WTC11 (cell line): ENCODE results near the gene ACOXL. TPM values are rescaled to one million over a fixed set of nuclear protein-coding genes. Genes with fewer than 3 reads are reported as not detected.

ENCODE experiments used
- ATAC-seq: fragments of 200-7000 bp; cut with Tn5 transposase; 2 replicates; pipeline ENCODE4 v1.10.0; 2021; ENCODE audit warnings: mild to moderate bottlenecking, moderate library complexity
- CTCF ChIA-PET: fragments of 300-600 bp; sonication (Branson Sonifier 250); formaldehyde crosslinking; loops from one replicate; lab custom pipeline; 2021; ENCODE audit warnings: antibody characterized with exemption; lab: Charles Lee
- POLR2A ChIA-PET: fragments of 350-600 bp; sonication (Branson Sonifier 250); formaldehyde crosslinking; loops from one replicate; lab custom pipeline; 2021; ENCODE audit warnings: antibody characterized with exemption; lab: Charles Lee
- DNase-seq: peaks from one replicate; pipeline ENCODE4 v3.0.0; 2021; ENCODE audit warnings: low spot score
- H3K27ac Mint-ChIP-seq: 2 replicates; pipeline ENCODE4 v1.8.0; 2021; ENCODE audit warnings: mixed read lengths
- H3K27me3 Mint-ChIP-seq: 2 replicates; pipeline ENCODE4 v1.8.0; 2021; ENCODE audit warnings: low read depth, mild to moderate bottlenecking, moderate library complexity, mixed read lengths
- H3K36me3 Mint-ChIP-seq: 2 replicates; pipeline ENCODE4 v1.8.0; 2021; ENCODE audit warnings: mixed read lengths
- H3K4me1 Mint-ChIP-seq: 2 replicates; pipeline ENCODE4 v1.8.0; 2022; ENCODE audit warnings: mixed read lengths
- H3K4me3 Mint-ChIP-seq: 2 replicates; pipeline ENCODE4 v1.8.0; 2021; ENCODE audit warnings: mild to moderate bottlenecking, moderate library complexity, mixed read lengths
- H3K9me3 Mint-ChIP-seq: 2 replicates; pipeline ENCODE4 v1.8.0; 2021; ENCODE audit warnings: mixed read lengths
- CBFB ChIP-seq: sonication (generic); formaldehyde crosslinking; IDR thresholded peaks from 2 replicates; pipeline ENCODE4 v1.8.1; 2022; ENCODE audit warnings: mild to moderate bottlenecking, low read depth, missing genetic modification reagents
- CREB1 ChIP-seq: sonication (generic); formaldehyde crosslinking; IDR thresholded peaks from 2 replicates; pipeline ENCODE4 v1.8.0; 2023; ENCODE audit warnings: mild to moderate bottlenecking, missing genetic modification reagents
- CREM ChIP-seq: sonication (generic); formaldehyde crosslinking; IDR thresholded peaks from 2 replicates; pipeline ENCODE4 v1.8.1; 2022; ENCODE audit warnings: mild to moderate bottlenecking, missing genetic modification reagents, moderate library complexity
- ESRRA ChIP-seq: sonication (generic); formaldehyde crosslinking; IDR thresholded peaks from 2 replicates; pipeline ENCODE4 v1.8.1; 2022; ENCODE audit warnings: mild to moderate bottlenecking, missing genetic modification reagents, borderline replicate concordance
- ETV6 ChIP-seq: sonication (generic); formaldehyde crosslinking; IDR thresholded peaks from 2 replicates; pipeline ENCODE4 v1.8.1; 2022; ENCODE audit warnings: mild to moderate bottlenecking, missing genetic modification reagents
- FOXJ3 ChIP-seq: sonication (generic); formaldehyde crosslinking; IDR thresholded peaks from 2 replicates; pipeline ENCODE4 v1.9.0; 2021; ENCODE audit warnings: missing genetic modification reagents, mild to moderate bottlenecking, borderline replicate concordance
- GRHL2 ChIP-seq: fragments of 250-450 bp; sonication (Bioruptor Pico); IDR thresholded peaks from 2 replicates; pipeline ENCODE4 v1.8.0; 2022; ENCODE audit warnings: mild to moderate bottlenecking, moderate library complexity; ENCODE audit not compliant: insufficient replicate concordance, severe bottlenecking
- GTF2I ChIP-seq: fragments of 250-450 bp; sonication (Bioruptor Pico); conservative IDR thresholded peaks from 2 replicates; pipeline ENCODE4 v1.4.0; 2021; ENCODE audit warnings: mild to moderate bottlenecking
- HMGA2 ChIP-seq: fragments of 250-450 bp; sonication (Bioruptor Pico); IDR thresholded peaks from 2 replicates; pipeline ENCODE4 v1.4.0; 2021; ENCODE audit warnings: mild to moderate bottlenecking, moderate library complexity
- MXD4 ChIP-seq: fragments of 250-450 bp; sonication (Bioruptor Pico); IDR thresholded peaks from 2 replicates; pipeline ENCODE4 v1.8.0; 2021; ENCODE audit warnings: mild to moderate bottlenecking, moderate library complexity, borderline replicate concordance
- NFATC4 ChIP-seq: fragments of 250-450 bp; sonication (Bioruptor Pico); IDR thresholded peaks from 2 replicates; pipeline ENCODE4 v1.9.0; 2021; ENCODE audit warnings: mild to moderate bottlenecking
- SMAD4 ChIP-seq: sonication (generic); formaldehyde crosslinking; IDR thresholded peaks from 2 replicates; pipeline ENCODE4 v1.8.0; 2022; ENCODE audit warnings: mild to moderate bottlenecking, missing genetic modification reagents
- ZNF232 ChIP-seq: sonication (generic); formaldehyde crosslinking; IDR thresholded peaks from 2 replicates; pipeline ENCODE4 v1.8.0; 2022; ENCODE audit warnings: mild to moderate bottlenecking, missing genetic modification reagents
- ZNF416 ChIP-seq: fragments of 250-450 bp; sonication (Bioruptor Pico); IDR thresholded peaks from 2 replicates; pipeline ENCODE4 v1.9.0; 2021; ENCODE audit warnings: mild to moderate bottlenecking, inconsistent platforms
- total RNA-seq: library from RNA; stranded (reverse); gene quantifications from 3 replicates; pipeline ENCODE4 v1.2.3, GENCODE V29; 2021
- TF ChIP-seq, protein P1 (sequence below): sonication (generic); formaldehyde crosslinking; IDR thresholded peaks from 2 replicates; pipeline ENCODE4 v1.8.0; 2022; ENCODE audit warnings: mild to moderate bottlenecking, missing genetic modification reagents
- TF ChIP-seq, protein P2 (sequence below): sonication (generic); formaldehyde crosslinking; IDR thresholded peaks from 2 replicates; pipeline ENCODE4 v1.8.1; 2022; ENCODE audit warnings: low read depth, missing genetic modification reagents, borderline replicate concordance
- TF ChIP-seq, protein P3 (sequence below): sonication (generic); formaldehyde crosslinking; IDR thresholded peaks from 2 replicates; pipeline ENCODE4 v1.8.0; 2022; ENCODE audit warnings: mild to moderate bottlenecking, missing genetic modification reagents
- TF ChIP-seq, protein P4 (sequence below): sonication (generic); formaldehyde crosslinking; IDR thresholded peaks from 2 replicates; pipeline ENCODE4 v1.8.1; 2022; ENCODE audit warnings: low read depth, mild to moderate bottlenecking, moderate library complexity, missing genetic modification reagents, borderline replicate concordance
- TF ChIP-seq, protein P5 (sequence below): fragments of 250-450 bp; sonication (Bioruptor Pico); IDR thresholded peaks from 2 replicates; pipeline ENCODE4 v1.9.0; 2021; ENCODE audit warnings: mild to moderate bottlenecking
- TF ChIP-seq, protein P6 (sequence below): sonication (generic); formaldehyde crosslinking; IDR thresholded peaks from 2 replicates; pipeline ENCODE4 v1.8.1; 2023; ENCODE audit warnings: mild to moderate bottlenecking, missing genetic modification reagents
- TF ChIP-seq, protein P7 (sequence below): sonication (generic); formaldehyde crosslinking; IDR thresholded peaks from 2 replicates; pipeline ENCODE4 v1.8.1; 2023; ENCODE audit warnings: mild to moderate bottlenecking, missing genetic modification reagents
- TF ChIP-seq, protein P8 (sequence below): sonication (generic); formaldehyde crosslinking; IDR thresholded peaks from 2 replicates; pipeline ENCODE4 v1.8.1; 2022; ENCODE audit warnings: mild to moderate bottlenecking, missing genetic modification reagents, moderate library complexity, borderline replicate concordance
- TF ChIP-seq, protein P9 (sequence below): sonication (generic); formaldehyde crosslinking; IDR thresholded peaks from 2 replicates; pipeline ENCODE4 v1.8.1; 2023; ENCODE audit warnings: mild to moderate bottlenecking, missing genetic modification reagents, borderline replicate concordance

ACOXL gene
- total RNA-seq, 1 experiment from 2014 or later: 14.9 TPM

DNA sequence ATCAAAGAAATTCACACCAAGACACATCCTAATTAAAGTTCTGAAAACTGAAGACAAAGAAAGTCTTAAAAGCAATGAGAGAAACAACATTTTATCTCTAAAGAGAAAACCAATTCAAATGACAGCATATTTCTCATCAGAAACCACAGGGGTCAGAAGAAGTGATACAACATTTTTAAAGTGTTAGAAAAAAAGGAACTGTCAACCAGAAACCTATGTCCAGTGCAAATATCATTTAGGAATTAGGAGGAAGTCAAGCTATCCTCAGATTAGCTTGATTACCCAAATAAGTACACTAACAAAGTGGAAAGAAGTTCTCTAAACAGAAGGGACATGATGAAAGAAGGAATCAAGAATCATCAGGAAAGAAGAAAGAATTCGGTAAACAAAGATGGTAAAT lies 328.8 kb downstream of the ACOXL start (continued):
- TF ChIP-seq, protein P1, sequence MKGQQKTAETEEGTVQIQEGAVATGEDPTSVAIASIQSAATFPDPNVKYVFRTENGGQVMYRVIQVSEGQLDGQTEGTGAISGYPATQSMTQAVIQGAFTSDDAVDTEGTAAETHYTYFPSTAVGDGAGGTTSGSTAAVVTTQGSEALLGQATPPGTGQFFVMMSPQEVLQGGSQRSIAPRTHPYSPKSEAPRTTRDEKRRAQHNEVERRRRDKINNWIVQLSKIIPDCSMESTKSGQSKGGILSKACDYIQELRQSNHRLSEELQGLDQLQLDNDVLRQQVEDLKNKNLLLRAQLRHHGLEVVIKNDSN (CRISPR knock-in tag): no peak
- TF ChIP-seq, protein P2, sequence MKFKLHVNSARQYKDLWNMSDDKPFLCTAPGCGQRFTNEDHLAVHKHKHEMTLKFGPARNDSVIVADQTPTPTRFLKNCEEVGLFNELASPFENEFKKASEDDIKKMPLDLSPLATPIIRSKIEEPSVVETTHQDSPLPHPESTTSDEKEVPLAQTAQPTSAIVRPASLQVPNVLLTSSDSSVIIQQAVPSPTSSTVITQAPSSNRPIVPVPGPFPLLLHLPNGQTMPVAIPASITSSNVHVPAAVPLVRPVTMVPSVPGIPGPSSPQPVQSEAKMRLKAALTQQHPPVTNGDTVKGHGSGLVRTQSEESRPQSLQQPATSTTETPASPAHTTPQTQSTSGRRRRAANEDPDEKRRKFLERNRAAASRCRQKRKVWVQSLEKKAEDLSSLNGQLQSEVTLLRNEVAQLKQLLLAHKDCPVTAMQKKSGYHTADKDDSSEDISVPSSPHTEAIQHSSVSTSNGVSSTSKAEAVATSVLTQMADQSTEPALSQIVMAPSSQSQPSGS: no peak
- TF ChIP-seq NFATC4 (CRISPR knock-in tag) (no peak), GRHL2 (no peak), CREM (CRISPR knock-in tag) (no peak), HMGA2 (no peak), FOXJ3 (CRISPR knock-in tag) (no peak), SMAD4 (CRISPR knock-in tag) (no peak), GTF2I (CRISPR knock-in tag) (no peak), ZNF232 (CRISPR knock-in tag) (no peak)
- TF ChIP-seq, protein P3, sequence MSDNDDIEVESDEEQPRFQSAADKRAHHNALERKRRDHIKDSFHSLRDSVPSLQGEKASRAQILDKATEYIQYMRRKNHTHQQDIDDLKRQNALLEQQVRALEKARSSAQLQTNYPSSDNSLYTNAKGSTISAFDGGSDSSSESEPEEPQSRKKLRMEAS (CRISPR knock-in tag): no peak
- TF ChIP-seq, protein P4, sequence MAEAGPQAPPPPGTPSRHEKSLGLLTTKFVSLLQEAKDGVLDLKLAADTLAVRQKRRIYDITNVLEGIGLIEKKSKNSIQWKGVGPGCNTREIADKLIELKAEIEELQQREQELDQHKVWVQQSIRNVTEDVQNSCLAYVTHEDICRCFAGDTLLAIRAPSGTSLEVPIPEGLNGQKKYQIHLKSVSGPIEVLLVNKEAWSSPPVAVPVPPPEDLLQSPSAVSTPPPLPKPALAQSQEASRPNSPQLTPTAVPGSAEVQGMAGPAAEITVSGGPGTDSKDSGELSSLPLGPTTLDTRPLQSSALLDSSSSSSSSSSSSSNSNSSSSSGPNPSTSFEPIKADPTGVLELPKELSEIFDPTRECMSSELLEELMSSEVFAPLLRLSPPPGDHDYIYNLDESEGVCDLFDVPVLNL (CRISPR knock-in tag): no peak
- TF ChIP-seq, protein P5, sequence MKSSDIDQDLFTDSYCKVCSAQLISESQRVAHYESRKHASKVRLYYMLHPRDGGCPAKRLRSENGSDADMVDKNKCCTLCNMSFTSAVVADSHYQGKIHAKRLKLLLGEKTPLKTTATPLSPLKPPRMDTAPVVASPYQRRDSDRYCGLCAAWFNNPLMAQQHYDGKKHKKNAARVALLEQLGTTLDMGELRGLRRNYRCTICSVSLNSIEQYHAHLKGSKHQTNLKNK (CRISPR knock-in tag): no peak
- TF ChIP-seq, protein P6, sequence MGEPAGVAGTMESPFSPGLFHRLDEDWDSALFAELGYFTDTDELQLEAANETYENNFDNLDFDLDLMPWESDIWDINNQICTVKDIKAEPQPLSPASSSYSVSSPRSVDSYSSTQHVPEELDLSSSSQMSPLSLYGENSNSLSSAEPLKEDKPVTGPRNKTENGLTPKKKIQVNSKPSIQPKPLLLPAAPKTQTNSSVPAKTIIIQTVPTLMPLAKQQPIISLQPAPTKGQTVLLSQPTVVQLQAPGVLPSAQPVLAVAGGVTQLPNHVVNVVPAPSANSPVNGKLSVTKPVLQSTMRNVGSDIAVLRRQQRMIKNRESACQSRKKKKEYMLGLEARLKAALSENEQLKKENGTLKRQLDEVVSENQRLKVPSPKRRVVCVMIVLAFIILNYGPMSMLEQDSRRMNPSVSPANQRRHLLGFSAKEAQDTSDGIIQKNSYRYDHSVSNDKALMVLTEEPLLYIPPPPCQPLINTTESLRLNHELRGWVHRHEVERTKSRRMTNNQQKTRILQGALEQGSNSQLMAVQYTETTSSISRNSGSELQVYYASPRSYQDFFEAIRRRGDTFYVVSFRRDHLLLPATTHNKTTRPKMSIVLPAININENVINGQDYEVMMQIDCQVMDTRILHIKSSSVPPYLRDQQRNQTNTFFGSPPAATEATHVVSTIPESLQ: no peak

DNA sequence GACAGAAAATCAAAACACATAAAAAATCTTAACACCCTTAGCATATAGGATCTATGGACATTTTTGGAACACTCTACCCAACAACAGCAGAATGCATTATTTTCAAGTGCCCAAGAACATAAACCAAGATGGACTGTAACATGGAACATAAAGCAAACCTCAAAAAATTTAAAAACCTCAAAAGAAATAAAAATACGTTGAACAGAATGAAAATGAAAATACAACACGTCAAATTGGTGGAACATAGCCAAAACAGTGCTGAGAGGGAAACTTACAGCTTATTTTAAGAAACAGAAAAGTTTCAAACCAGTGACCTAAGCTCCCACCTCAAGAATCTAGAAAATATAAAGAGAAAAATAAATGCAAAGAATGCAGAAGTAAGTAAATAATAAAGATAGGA lies 330.0 kb downstream of the ACOXL start:
- Mint-ChIP-seq H3K36me3 (no peaks in the 10 kb centered on the region), H3K27ac (no peak overlapping the region), H3K4me3 (no peak overlapping the region), H3K9me3 (peaks cover 12% of the 10 kb centered on the region), H3K4me1 (peaks cover 2% of the 10 kb centered on the region), H3K27me3 (no peaks in the 10 kb centered on the region)
- ChIA-PET CTCF (no interaction called here), POLR2A (no interaction called here)
- DNase-seq (no peak), ATAC-seq (no peak)
- no peak for TF ChIP-seq ESRRA (CRISPR knock-in tag)
- TF ChIP-seq CREB1: no peak
- TF ChIP-seq MXD4 (CRISPR knock-in tag): no peak
- no peak for TF ChIP-seq ZNF416 (CRISPR knock-in tag)
- no peak for TF ChIP-seq FOXJ3 (CRISPR knock-in tag)
- TF ChIP-seq, protein P7, sequence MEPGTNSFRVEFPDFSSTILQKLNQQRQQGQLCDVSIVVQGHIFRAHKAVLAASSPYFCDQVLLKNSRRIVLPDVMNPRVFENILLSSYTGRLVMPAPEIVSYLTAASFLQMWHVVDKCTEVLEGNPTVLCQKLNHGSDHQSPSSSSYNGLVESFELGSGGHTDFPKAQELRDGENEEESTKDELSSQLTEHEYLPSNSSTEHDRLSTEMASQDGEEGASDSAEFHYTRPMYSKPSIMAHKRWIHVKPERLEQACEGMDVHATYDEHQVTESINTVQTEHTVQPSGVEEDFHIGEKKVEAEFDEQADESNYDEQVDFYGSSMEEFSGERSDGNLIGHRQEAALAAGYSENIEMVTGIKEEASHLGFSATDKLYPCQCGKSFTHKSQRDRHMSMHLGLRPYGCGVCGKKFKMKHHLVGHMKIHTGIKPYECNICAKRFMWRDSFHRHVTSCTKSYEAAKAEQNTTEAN (CRISPR knock-in tag): no peak
- TF ChIP-seq, protein P8, sequence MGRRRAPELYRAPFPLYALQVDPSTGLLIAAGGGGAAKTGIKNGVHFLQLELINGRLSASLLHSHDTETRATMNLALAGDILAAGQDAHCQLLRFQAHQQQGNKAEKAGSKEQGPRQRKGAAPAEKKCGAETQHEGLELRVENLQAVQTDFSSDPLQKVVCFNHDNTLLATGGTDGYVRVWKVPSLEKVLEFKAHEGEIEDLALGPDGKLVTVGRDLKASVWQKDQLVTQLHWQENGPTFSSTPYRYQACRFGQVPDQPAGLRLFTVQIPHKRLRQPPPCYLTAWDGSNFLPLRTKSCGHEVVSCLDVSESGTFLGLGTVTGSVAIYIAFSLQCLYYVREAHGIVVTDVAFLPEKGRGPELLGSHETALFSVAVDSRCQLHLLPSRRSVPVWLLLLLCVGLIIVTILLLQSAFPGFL (CRISPR knock-in tag): no peak
- no peak for TF ChIP-seq CBFB (CRISPR knock-in tag)
- TF ChIP-seq NFATC4 (CRISPR knock-in tag): no peak
- TF ChIP-seq HMGA2: no peak
- TF ChIP-seq, protein P9, sequence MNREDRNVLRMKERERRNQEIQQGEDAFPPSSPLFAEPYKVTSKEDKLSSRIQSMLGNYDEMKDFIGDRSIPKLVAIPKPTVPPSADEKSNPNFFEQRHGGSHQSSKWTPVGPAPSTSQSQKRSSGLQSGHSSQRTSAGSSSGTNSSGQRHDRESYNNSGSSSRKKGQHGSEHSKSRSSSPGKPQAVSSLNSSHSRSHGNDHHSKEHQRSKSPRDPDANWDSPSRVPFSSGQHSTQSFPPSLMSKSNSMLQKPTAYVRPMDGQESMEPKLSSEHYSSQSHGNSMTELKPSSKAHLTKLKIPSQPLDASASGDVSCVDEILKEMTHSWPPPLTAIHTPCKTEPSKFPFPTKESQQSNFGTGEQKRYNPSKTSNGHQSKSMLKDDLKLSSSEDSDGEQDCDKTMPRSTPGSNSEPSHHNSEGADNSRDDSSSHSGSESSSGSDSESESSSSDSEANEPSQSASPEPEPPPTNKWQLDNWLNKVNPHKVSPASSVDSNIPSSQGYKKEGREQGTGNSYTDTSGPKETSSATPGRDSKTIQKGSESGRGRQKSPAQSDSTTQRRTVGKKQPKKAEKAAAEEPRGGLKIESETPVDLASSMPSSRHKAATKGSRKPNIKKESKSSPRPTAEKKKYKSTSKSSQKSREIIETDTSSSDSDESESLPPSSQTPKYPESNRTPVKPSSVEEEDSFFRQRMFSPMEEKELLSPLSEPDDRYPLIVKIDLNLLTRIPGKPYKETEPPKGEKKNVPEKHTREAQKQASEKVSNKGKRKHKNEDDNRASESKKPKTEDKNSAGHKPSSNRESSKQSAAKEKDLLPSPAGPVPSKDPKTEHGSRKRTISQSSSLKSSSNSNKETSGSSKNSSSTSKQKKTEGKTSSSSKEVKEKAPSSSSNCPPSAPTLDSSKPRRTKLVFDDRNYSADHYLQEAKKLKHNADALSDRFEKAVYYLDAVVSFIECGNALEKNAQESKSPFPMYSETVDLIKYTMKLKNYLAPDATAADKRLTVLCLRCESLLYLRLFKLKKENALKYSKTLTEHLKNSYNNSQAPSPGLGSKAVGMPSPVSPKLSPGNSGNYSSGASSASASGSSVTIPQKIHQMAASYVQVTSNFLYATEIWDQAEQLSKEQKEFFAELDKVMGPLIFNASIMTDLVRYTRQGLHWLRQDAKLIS (CRISPR knock-in tag): no peak
- no peak for TF ChIP-seq ETV6 (CRISPR knock-in tag)
